ENCODE results near the gene TMEM132E.

- TF ChIP-seq POLR2A (IDR thresholded peaks at IDR 0.05) (no peak), CTCF (IDR thresholded peaks at IDR 0.05) (no peak)
Observed at GRCh38 chr17:34609210-34609609, 29.8 kb downstream of the TMEM132E start.

Data from testis (tissue), 2 donors.